Choroid plexus epithelial cell (primary cell): ENCODE results near the gene HDDC3.

Experiments
- DNase-seq: peaks from one replicate; pipeline ENCODE4 v3.0.0-alpha.2; 2010; ENCODE audit warnings: low read depth
- H3K4me3 ChIP-seq: 2 replicates; pipeline ENCODE4 v1.5.1; 2011; ENCODE audit warnings: low read depth, mild to moderate bottlenecking, control low read depth, low read length, moderate library complexity
- CTCF ChIP-seq: conservative IDR thresholded peaks from 2 replicates; pipeline ENCODE4 v1.5.1; 2011; ENCODE audit warnings: low read depth, mild to moderate bottlenecking, control low read depth, inconsistent platforms, low read length, moderate library complexity

The HDDC3 gene

GRCh38 chr15:90907838-90908507 lies 24.4 kb downstream of the HDDC3 start:
- no peak for TF ChIP-seq CTCF
- DNase-seq = no peak
- no peak overlapping the region for H3K4me3 ChIP-seq

DNA sequence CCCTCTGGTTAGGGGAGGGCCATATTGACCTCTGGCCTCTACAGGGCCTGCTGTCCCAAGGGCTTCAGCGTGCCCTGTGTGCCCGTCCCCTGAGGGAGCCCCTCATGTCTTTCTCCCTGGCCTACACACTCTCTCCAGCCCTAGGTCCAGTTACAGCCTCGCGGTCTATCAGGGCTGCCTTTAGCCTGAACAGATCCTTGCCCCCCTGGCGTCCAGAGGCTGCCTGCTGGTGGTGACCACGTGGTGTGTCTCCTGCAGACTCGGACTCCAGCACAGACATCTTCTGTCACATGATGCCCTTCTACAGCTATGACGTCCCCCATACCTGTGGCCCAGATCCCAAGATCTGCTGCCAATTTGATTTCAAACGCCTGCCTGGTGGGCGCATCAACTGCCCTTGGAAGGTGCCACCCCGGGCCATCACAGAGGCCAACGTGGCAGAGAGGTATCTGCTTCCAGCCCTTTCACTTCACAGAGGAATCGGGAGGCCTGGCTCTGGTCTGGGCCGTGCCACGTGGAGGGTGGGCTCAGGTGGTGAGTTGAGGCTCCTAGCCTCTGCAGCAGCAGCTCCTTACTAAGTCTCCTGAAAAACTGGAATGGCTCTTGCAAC lies 25.2 kb downstream of the HDDC3 start:
- H3K4me3 ChIP-seq = no peak overlapping the region
- DNase-seq = no peak
- TF ChIP-seq CTCF = no peak

- TF ChIP-seq CTCF = no peak
- H3K4me3 ChIP-seq = no peak overlapping the region
- DNase-seq = no peak
Observed at GRCh38 chr15:90906181-90906849, 26.0 kb downstream of the HDDC3 start.

DNA sequence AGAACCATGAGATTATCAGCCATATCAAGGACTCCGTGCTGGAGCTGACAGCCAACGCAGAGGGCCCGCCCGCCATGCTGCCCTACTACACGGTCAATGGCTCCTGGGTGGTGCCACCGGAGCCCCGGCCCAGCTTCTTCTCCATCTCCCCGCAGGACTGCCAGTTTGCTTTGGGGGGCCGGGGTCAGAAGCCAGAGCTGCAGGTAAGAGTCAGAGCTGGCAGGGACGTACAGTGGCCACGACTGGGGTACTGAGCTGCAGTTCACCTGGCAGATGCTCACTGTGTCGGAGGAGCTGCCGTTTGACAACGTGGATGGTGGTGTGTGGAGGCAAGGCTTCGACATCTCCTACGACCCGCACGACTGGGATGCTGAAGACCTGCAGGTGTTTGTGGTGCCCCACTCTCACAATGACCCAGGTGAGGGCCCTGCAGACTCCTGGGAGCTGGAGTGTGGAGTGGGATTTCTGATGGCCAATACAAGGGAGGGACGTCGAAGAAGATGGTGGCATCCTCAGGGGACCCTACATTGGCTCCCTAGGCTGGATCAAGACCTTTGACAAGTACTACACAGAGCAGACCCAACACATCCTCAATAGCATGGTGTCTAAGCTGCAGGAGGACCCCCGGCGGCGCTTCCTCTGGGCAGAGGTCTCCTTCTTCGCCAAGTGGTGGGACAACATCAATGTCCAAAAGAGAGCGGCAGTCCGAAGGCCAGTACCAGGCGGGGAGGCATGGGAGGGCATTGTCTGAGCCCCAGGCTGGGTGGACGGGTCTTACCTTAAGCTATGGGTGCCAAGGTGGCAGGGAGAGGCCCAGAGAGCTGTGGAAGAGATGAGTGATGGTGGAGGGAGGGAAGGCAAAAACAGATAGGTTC lies 26.8 kb downstream of the HDDC3 start:
- no peak overlapping the region for H3K4me3 ChIP-seq
- DNase-seq = no peak
- no peak for TF ChIP-seq CTCF

DNA sequence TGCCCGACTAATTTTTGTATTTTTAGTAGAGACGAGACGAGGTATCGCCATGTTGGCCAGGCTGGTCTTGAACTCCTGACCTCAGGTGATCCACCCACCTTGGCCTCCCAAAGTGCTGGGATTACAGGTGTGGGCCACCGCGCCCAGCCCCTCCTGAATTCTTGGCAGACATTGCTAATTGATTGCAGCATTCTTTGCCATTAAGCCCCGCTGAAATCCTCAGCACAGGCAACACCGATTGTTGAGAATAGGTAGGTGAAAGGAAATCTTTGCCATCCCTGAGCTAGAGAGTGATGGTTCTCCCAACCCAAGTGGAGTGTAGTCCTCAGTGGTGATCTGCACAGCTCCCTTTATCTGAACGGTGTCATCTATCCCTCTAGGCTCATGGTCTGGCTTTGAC lies 27.6 kb downstream of the HDDC3 start:
- DNase-seq = no peak
- no peak overlapping the region for H3K4me3 ChIP-seq
- no peak for TF ChIP-seq CTCF

- DNase-seq = peak; percentile 13
- H3K4me3 ChIP-seq = peak overlapping the region; percentile 74
- no peak for TF ChIP-seq CTCF
Observed at GRCh38 chr15:90903733-90904536, 28.4 kb downstream of the HDDC3 start.
